A673 (cell line): Measurements from ENCODE around the gene SCMH1.

Experiments
- EZH2 ChIP-seq: fragments of 200-600 bp; sonication (generic); IDR thresholded peaks from 2 replicates; pipeline ENCODE4 v1.6.1; 2017; ENCODE audit warnings: borderline replicate concordance, low read depth, mild to moderate bottlenecking, mixed read lengths, antibody characterized with exemption, low read length; ENCODE audit not compliant: poor library complexity, severe bottlenecking
- TF ChIP-seq, protein P1 (sequence below): fragments of 300-800, 200-600 bp; sonication (generic); conservative IDR thresholded peaks from 2 replicates; pipeline ENCODE4 v1.5.1; 2017; ENCODE audit warnings: low read depth, mild to moderate bottlenecking, antibody characterized with exemption, low read length, moderate library complexity, mixed read lengths

DNA sequence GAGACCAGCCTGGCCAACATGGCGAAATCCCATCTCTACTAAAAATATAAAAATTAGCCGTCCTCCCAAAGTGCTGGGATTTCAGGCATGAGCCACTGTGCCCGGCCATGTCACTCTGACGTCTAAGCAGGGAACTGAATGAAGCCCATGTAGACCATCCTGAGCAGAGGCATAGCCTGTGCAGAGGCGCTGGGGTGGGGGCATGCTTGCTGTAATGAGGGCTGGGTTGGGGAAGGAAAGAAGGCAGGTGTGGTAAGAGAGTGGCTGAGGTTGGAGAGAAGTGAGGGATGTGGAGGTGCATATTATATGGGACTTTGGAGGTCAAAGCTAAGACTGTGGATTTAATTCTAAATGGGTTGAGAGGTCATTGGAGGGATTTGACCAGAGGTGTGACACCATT, 47.1 kb upstream of the SCMH1 start:
- TF ChIP-seq, protein P1, sequence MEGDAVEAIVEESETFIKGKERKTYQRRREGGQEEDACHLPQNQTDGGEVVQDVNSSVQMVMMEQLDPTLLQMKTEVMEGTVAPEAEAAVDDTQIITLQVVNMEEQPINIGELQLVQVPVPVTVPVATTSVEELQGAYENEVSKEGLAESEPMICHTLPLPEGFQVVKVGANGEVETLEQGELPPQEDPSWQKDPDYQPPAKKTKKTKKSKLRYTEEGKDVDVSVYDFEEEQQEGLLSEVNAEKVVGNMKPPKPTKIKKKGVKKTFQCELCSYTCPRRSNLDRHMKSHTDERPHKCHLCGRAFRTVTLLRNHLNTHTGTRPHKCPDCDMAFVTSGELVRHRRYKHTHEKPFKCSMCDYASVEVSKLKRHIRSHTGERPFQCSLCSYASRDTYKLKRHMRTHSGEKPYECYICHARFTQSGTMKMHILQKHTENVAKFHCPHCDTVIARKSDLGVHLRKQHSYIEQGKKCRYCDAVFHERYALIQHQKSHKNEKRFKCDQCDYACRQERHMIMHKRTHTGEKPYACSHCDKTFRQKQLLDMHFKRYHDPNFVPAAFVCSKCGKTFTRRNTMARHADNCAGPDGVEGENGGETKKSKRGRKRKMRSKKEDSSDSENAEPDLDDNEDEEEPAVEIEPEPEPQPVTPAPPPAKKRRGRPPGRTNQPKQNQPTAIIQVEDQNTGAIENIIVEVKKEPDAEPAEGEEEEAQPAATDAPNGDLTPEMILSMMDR: no peak
- TF ChIP-seq EZH2: no peak
